GM19455 (cell line): ENCODE results near the gene HNRNPUL1.
"Not testable (repeated sequence)": the region's sequence is repeated elsewhere in the genome, so short reads cannot be mapped to it uniquely, and the experiment has no call there.

Source experiments
- ATAC-seq: cut with Tn5 transposase; IDR thresholded peaks from one replicate; pipeline ENCODE4 v1.9.1; 2021; ENCODE audit not compliant: unreplicated experiment

HNRNPUL1 gene

GRCh38 chr19:41324231-41324702 lies 60.1 kb downstream of the HNRNPUL1 start:
- no peak for ATAC-seq

- no peak for ATAC-seq
These were observed 60.9 kb downstream of the HNRNPUL1 start for GRCh38 chr19:41324921-41325639.

- ATAC-seq = no peak
These were observed 61.4 kb downstream of the HNRNPUL1 start for GRCh38 chr19:41325640-41325946.

- ATAC-seq = no peak
These were observed 62.0 kb downstream of the HNRNPUL1 start for GRCh38 chr19:41325947-41326706.

GRCh38 chr19:41327076-41327575 lies 63.0 kb downstream of the HNRNPUL1 start:
- peak; percentile 8 for ATAC-seq

GRCh38 chr19:41327576-41328156 lies 63.5 kb downstream of the HNRNPUL1 start:
- peak; percentile 52 for ATAC-seq

- ATAC-seq = no peak
These were observed 64.1 kb downstream of the HNRNPUL1 start for GRCh38 chr19:41328157-41328841.

- no peak for ATAC-seq
These were observed 64.7 kb downstream of the HNRNPUL1 start for GRCh38 chr19:41328842-41329225.

GRCh38 chr19:41330481-41330880 lies 66.3 kb downstream of the HNRNPUL1 start:
- no peak for ATAC-seq

GRCh38 chr19:41330946-41331678 lies 66.9 kb downstream of the HNRNPUL1 start:
- ATAC-seq = no peak

GRCh38 chr19:41332000-41332399 lies 67.8 kb downstream of the HNRNPUL1 start:
- no peak for ATAC-seq

- no peak for ATAC-seq
These were observed 68.3 kb downstream of the HNRNPUL1 start for GRCh38 chr19:41332468-41332867.

- ATAC-seq = no peak
These were observed 70.6 kb downstream of the HNRNPUL1 start for GRCh38 chr19:41334793-41335192.

GRCh38 chr19:41335467-41335866 lies 71.3 kb downstream of the HNRNPUL1 start:
- no peak for ATAC-seq

GRCh38 chr19:41339936-41340335 lies 75.8 kb downstream of the HNRNPUL1 start:
- no peak for ATAC-seq

- no peak for ATAC-seq
These were observed 77.7 kb downstream of the HNRNPUL1 start for GRCh38 chr19:41341669-41342490.

- ATAC-seq = no peak
These were observed 80.0 kb downstream of the HNRNPUL1 start for GRCh38 chr19:41344162-41344561.

- not testable (repeated sequence) for ATAC-seq
These were observed 82.7 kb downstream of the HNRNPUL1 start for GRCh38 chr19:41346916-41347315.

- no peak for ATAC-seq
These were observed 86.7 kb downstream of the HNRNPUL1 start for GRCh38 chr19:41350735-41351338.
